ENCODE measurements around the gene MMP13. TPM values are rescaled to one million over a fixed set of nuclear protein-coding genes. Genes with fewer than 3 reads are reported as not detected.
"Not testable (repeated sequence)": the region's sequence is repeated elsewhere in the genome, so short reads cannot be mapped to it uniquely, and the experiment has no call there.

The MMP13 gene
- total RNA-seq, 1 donor from 2014 or later = not detected

DNA sequence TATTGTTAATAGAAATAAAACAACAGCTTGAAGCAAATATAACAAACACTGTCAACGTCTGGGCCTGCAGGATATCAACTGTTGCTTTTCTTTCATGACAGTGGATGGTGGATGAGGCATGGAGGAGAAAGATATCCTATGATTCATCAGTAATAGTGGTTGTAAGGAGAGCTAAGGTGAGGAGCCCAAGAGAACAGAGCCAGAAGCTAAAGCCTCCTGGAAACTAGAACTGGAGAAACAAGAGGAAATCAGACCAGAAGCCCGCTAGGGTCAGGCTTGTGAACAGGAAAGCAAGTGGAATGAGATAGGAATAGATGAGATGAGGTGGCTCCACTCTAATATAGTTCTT lies 43.1 kb downstream of the MMP13 start:
- intact Hi-C loops (cut with DNase I) = no loop called here
- DNase-seq (ENCODE audit: low spot score) = no peak

DNA sequence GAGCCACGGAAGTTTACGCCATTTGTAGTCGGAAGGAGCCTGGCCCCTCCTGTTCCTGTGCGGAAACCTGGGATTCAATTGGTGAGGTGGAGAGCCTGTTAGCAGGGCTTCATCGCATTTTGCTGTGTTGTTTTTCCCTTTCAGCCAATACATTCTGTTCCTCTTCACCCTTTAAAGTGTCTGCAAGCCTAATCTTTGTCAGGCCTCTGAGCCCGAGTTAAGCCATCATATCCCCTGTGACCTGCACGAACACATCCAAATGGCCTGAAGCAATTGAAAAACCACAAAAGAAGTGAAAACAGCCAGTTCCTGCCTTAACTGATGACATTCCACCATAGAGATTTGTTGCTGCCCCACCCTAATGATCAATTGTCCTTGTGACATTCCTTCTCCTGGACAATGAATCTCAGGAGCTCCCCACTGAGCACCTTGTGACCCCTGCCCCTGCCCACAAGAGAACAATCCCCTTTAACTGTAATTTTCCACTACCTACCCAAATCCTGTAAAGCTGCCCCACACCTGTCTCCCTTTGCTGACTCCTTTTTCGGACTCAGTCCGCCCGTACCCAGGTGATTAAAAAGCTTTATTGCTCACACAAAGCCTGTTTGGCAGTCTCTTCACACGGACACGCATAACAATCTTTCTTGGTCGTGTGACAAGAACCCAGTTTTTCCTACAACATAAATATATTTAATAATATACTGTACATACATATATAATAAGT lies 43.6 kb downstream of the MMP13 start:
- intact Hi-C loops (cut with DNase I) = no loop called here

DNA sequence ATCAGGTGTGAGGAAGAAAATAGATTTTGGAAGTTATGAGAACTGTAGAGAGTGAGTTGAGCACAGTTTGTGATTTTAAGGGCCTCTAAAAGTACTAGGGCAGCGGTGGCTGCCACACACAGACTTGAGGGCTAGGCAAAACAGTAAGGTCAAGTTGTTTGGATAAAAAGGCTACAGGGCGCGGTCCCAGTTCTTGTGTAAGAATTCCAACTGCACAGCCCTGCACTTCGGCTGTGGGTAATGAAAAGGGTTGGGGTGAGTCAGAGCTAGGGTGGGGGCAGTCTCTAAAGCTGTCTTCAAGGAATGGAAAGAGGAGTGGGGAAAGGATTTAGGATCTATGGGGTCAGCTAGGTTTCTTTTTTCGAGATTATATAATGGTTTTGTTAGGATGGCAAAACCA lies 49.7 kb downstream of the MMP13 start:
- intact Hi-C loops (cut with DNase I); DNase-seq (ENCODE audit: low spot score): not testable (repeated sequence)

More for the DNA sequence above, 43.6 kb downstream of the MMP13 start:
- no peak for DNase-seq (ENCODE audit: low spot score)

DNA sequence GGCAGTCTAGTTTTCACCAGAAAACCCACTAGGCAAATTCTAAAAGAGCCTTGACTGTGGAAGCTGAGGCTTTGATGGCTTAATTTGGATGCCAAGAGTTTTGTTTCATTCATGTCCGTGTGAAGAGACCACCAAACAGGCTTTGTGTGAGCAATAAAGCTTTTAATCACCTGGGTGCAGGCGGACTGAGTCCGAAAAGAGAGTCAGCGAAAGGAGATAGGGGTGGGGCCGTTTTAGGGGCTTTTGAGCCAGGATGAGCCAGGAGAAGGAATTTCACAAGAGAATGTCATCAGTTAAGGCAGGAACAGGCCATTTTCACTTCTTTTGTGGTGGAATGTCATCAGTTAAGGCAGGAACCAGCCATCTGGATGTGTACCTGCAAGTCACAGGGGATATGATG lies 51.6 kb downstream of the MMP13 start:
- intact Hi-C loops (cut with DNase I); DNase-seq (ENCODE audit: low spot score): not testable (repeated sequence)

DNA sequence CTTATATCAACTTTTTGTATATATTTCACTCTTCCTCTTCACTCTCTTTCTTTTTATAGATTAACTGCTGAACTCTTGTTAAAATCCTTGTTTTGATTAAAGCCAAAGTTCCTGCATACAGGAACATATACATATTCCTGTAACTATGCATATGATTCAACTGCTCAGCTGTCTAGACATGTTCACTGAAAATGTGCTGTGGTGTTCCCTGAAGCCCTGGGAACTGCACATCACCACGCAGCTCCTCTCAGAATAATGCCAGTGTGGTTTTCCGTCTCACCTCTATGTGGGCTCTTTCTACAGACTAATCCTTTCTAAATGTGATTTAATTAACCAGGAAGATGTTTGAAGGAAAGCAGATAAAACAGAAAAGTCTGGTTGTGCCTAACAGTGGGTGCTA lies 55.2 kb downstream of the MMP13 start:
- no peak for DNase-seq (ENCODE audit: low spot score)
- intact Hi-C loops (cut with DNase I) = no loop called here

Other genes starting within 250 kb of the MMP13 start
- not detected for gene MMP27, start 250.0 kb downstream of the MMP13 start, total RNA-seq
- gene MMP8, start 230.8 kb downstream of the MMP13 start, total RNA-seq = 0.94 TPM
- gene MMP10, start 175.1 kb downstream of the MMP13 start, total RNA-seq = not detected
- 0.11 TPM for gene MMP1, start 157.6 kb downstream of the MMP13 start, total RNA-seq
- not detected for gene MMP3, start 112.1 kb downstream of the MMP13 start, total RNA-seq
- gene MMP12, start 80.8 kb downstream of the MMP13 start, total RNA-seq = not detected
- gene DCUN1D5, start 136.4 kb upstream of the MMP13 start, total RNA-seq = 19.9 TPM
- gene DYNC2H1, start 153.7 kb upstream of the MMP13 start, total RNA-seq = 4.7 TPM

Measured in cardiac septum (tissue), 1 donor.